Fibroblast of lung (primary cell): ENCODE results near the gene PTMA. TPM values are rescaled to one million over a fixed set of nuclear protein-coding genes. Genes with fewer than 3 reads are reported as not detected.

Source experiments
- DNase-seq, 2 donors: peaks; one replicate each; pipeline versions ENCODE4 v3.0.0 to v3.0.0-alpha.2; 2010; ENCODE audit warnings: low read depth in 2 of 2
- H2AFZ ChIP-seq: 2 replicates; pipeline ENCODE4 v1.5.1; 2012; ENCODE audit warnings: low read length, control low read depth, inconsistent platforms
- H3K27ac ChIP-seq: 2 replicates; pipeline ENCODE4 v1.5.1; 2011; ENCODE audit warnings: low read length, control low read depth; ENCODE audit not compliant: insufficient read depth
- H3K27me3 ChIP-seq: 2 replicates; pipeline ENCODE4 v1.5.1; 2011; ENCODE audit warnings: mild to moderate bottlenecking, low read length; ENCODE audit not compliant: control insufficient read depth, insufficient read depth
- H3K36me3 ChIP-seq: 2 replicates; pipeline ENCODE4 v1.5.1; 2011; ENCODE audit warnings: low read length; ENCODE audit not compliant: control insufficient read depth, insufficient read depth
- H3K4me1 ChIP-seq: 2 replicates; pipeline ENCODE4 v1.5.1; 2011; ENCODE audit warnings: low read length; ENCODE audit not compliant: control insufficient read depth, insufficient read depth; ENCODE audit errors: extremely low read depth
- H3K4me2 ChIP-seq: 2 replicates; pipeline ENCODE4 v1.5.1; 2011; ENCODE audit warnings: low read length, control low read depth; ENCODE audit not compliant: insufficient read depth; ENCODE audit errors: extremely low read depth
- H3K4me3 ChIP-seq, 4 experiments: fragments of 200-600 bp in 1 of 4; sonication (generic) in 1 of 4; replicated peaks in 1 of 4; 2 replicates each; pipeline ENCODE4 v1.5.1; 2011 to 2016; ENCODE audit warnings: low read length in 4 of 4, low read depth in 3 of 4, mild to moderate bottlenecking in 3 of 4, control low read depth in 2 of 4, inconsistent platforms in 1 of 4, mixed read lengths in 1 of 4; ENCODE audit not compliant: insufficient read depth in 1 of 4; ENCODE audit errors: control extremely low read depth in 1 of 4
- H3K79me2 ChIP-seq: 2 replicates; pipeline ENCODE4 v1.5.1; 2012; ENCODE audit warnings: mild to moderate bottlenecking, low read length, inconsistent platforms; ENCODE audit not compliant: control insufficient read depth, insufficient read depth
- H3K9ac ChIP-seq: 2 replicates; pipeline ENCODE4 v1.5.1; 2011; ENCODE audit warnings: mild to moderate bottlenecking, low read length, control low read depth; ENCODE audit not compliant: insufficient read depth
- H3K9me3 ChIP-seq: 2 replicates; pipeline ENCODE4 v1.5.1; 2012; ENCODE audit warnings: low read depth, low read length; ENCODE audit not compliant: control insufficient read depth, insufficient read depth
- H4K20me1 ChIP-seq: 2 replicates; pipeline ENCODE4 v1.5.1; 2011; ENCODE audit warnings: low read length; ENCODE audit not compliant: control insufficient read depth, insufficient read depth; ENCODE audit errors: extremely low read depth
- EZH2 ChIP-seq: IDR thresholded peaks from 2 replicates; pipeline ENCODE4 v1.5.1; 2012; ENCODE audit warnings: low read length, control low read depth, mild to moderate bottlenecking; ENCODE audit errors: missing control alignments
- polyA plus RNA-seq, 2 donors: library from polyadenylated mRNA; depleted of rRNA in 1 of 2; stranded (reverse) in 1 of 2; unstranded in 1 of 2; fragments of >200 nt; gene quantifications; 2 replicates each; pipeline ENCODE4 v1.2.1, GENCODE V29; 2011 to 2012; ENCODE audit warnings: missing spikeins in 1 of 2
- total RNA-seq: library from RNA; depleted of rRNA; stranded (reverse); fragments of >200 nt; gene quantifications from 2 replicates; pipeline ENCODE4 v1.2.1, GENCODE V29; 2014
- TF ChIP-seq, protein P1 (sequence below), 2 donors: IDR thresholded peaks in 1 of 2; conservative IDR thresholded peaks in 1 of 2; 1 replicate in 1 of 2; 2 replicates in 1 of 2; pipeline ENCODE4 v1.5.1; 2011 to 2012; ENCODE audit warnings: low read length in 2 of 2, control low read depth in 1 of 2, inconsistent platforms in 1 of 2, low read depth in 1 of 2, mild to moderate bottlenecking in 1 of 2

Gene PTMA
- total and polyA plus RNA-seq, 2 donors (not counting 1 experiment from before 2014, with no cell fraction given) = 481 to 650 TPM

GRCh38 chr2:231715988-231716616 lies 7.8 kb downstream of the PTMA start:
- Histone ChIP-seq H3K36me3 (peaks cover 5% of the 10 kb centered on the region), H3K4me1 (peaks cover 31% of the 10 kb centered on the region), H4K20me1 (no peaks in the 10 kb centered on the region), H3K9me3 (no peaks in the 10 kb centered on the region), H3K4me3 (no peak overlapping the region), H3K9ac (no peak overlapping the region), H2AFZ (peak overlapping the region; percentile 7), H3K27ac (peak overlapping the region; percentile 58), H3K4me2 (no peak overlapping the region), H3K79me2 (peaks cover 17% of the 10 kb centered on the region), H3K27me3 (no peaks in the 10 kb centered on the region)
- TF ChIP-seq, protein P1, sequence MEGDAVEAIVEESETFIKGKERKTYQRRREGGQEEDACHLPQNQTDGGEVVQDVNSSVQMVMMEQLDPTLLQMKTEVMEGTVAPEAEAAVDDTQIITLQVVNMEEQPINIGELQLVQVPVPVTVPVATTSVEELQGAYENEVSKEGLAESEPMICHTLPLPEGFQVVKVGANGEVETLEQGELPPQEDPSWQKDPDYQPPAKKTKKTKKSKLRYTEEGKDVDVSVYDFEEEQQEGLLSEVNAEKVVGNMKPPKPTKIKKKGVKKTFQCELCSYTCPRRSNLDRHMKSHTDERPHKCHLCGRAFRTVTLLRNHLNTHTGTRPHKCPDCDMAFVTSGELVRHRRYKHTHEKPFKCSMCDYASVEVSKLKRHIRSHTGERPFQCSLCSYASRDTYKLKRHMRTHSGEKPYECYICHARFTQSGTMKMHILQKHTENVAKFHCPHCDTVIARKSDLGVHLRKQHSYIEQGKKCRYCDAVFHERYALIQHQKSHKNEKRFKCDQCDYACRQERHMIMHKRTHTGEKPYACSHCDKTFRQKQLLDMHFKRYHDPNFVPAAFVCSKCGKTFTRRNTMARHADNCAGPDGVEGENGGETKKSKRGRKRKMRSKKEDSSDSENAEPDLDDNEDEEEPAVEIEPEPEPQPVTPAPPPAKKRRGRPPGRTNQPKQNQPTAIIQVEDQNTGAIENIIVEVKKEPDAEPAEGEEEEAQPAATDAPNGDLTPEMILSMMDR (conservative IDR thresholded peaks at IDR 0.05 in 1 of 2, IDR thresholded peaks at IDR 0.05 in 1 of 2; ENCODE audit: low read depth in 1 of 2, low read length in 2 of 2) = no peak
- TF ChIP-seq EZH2 = no peak
- DNase-seq = peak in 1 of 2 donors; percentile 59

DNA sequence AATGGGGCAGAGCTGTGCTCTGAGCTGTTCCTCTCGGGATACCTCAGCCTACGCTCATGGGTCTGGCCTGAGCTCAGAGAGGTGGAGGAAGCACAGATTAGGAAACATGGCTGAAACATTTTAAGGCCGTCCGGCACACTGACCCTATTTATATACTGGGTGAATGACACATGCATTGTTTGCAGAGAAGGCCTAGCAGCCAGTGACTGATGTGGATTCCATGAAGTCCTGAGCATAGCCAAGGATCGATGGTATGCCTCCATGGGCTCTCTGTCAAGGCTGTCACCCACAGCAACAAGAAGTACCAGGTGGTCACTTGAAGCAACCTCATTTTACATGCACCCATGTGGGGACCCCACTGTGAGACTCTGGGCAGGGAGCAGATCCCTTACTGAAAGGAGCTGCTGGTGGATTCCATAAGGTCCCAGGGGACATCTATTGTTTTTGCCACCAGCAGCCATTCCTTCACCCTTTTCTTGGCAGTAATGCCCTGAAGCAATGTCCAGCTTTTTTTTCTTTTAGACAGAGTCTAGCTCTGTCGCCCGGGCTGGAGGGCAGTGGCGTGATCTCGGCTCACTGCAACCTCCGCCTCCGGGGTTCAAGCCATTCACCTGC lies 8.4 kb downstream of the PTMA start:
- H3K36me3 ChIP-seq = peaks cover 5% of the 10 kb centered on the region
- no peak overlapping the region for H3K4me3 ChIP-seq
- peak in 1 of 2 donors; percentile 46 for DNase-seq
- peaks cover 10% of the 10 kb centered on the region for H3K79me2 ChIP-seq
- no peaks in the 10 kb centered on the region for H3K27me3 ChIP-seq
- H3K4me2 ChIP-seq = no peak overlapping the region
- H3K4me1 ChIP-seq = peaks cover 30% of the 10 kb centered on the region
- no peaks in the 10 kb centered on the region for H4K20me1 ChIP-seq
- peak overlapping the region; percentile 58 for H3K27ac ChIP-seq
- no peaks in the 10 kb centered on the region for H3K9me3 ChIP-seq
- no peak overlapping the region for H3K9ac ChIP-seq
- no peak for TF ChIP-seq EZH2
- TF ChIP-seq, protein P1 (conservative IDR thresholded peaks at IDR 0.05 in 1 of 2, IDR thresholded peaks at IDR 0.05 in 1 of 2; ENCODE audit: low read depth in 1 of 2, low read length in 2 of 2) = no peak
- peak overlapping the region; percentile 7 for H2AFZ ChIP-seq

GRCh38 chr2:231717281-231718171 lies 9.2 kb downstream of the PTMA start:
- peak overlapping the region; percentile 33 for H2AFZ ChIP-seq

More at GRCh38 chr2:231717281-231718171, 9.2 kb downstream of the PTMA start:
- TF ChIP-seq EZH2 = no peak
- TF ChIP-seq, protein P1 (conservative IDR thresholded peaks at IDR 0.05 in 1 of 2, IDR thresholded peaks at IDR 0.05 in 1 of 2; ENCODE audit: low read depth in 1 of 2, low read length in 2 of 2) = no peak
- Histone ChIP-seq H3K36me3 (no peaks in the 10 kb centered on the region), H3K4me3 (no peak overlapping the region), H3K9me3 (no peaks in the 10 kb centered on the region), H3K4me2 (no peak overlapping the region), H3K79me2 (peaks cover 2% of the 10 kb centered on the region), H3K9ac (no peak overlapping the region), H3K27me3 (no peaks in the 10 kb centered on the region), H4K20me1 (no peaks in the 10 kb centered on the region), H3K27ac (no peak overlapping the region), H3K4me1 (peaks cover 22% of the 10 kb centered on the region)
- peak in 1 of 2 donors; percentile 80 for DNase-seq
